WTC11 (cell line): ENCODE measurements around the gene SERPINH1.

ENCODE experiments used
- CTCF ChIP-seq: fragments of 200-600 bp; IDR thresholded peaks from 2 replicates; pipeline ENCODE4 v1.8.0; 2022; ENCODE audit warnings: antibody characterized with exemption
- ELF4 ChIP-seq: sonication (generic); formaldehyde crosslinking; IDR thresholded peaks from 2 replicates; pipeline ENCODE4 v1.8.1; 2022; ENCODE audit warnings: low read depth, mild to moderate bottlenecking, moderate library complexity, missing genetic modification reagents
- GABPB1 ChIP-seq: sonication (generic); formaldehyde crosslinking; IDR thresholded peaks from 2 replicates; pipeline ENCODE4 v1.8.1; 2023; ENCODE audit warnings: mild to moderate bottlenecking, missing genetic modification reagents
- OVOL2 ChIP-seq: fragments of 250-450 bp; sonication (Bioruptor Pico); IDR thresholded peaks from 2 replicates; pipeline ENCODE4 v1.9.0; 2021; ENCODE audit warnings: mild to moderate bottlenecking, borderline replicate concordance
- SP1 ChIP-seq: sonication (generic); formaldehyde crosslinking; conservative IDR thresholded peaks from 2 replicates; pipeline ENCODE4 v1.8.1; 2022; ENCODE audit warnings: missing genetic modification reagents
- ZNF138 ChIP-seq: sonication (generic); formaldehyde crosslinking; conservative IDR thresholded peaks from 2 replicates; pipeline ENCODE4 v1.8.1; 2022; ENCODE audit warnings: mild to moderate bottlenecking, moderate library complexity, missing genetic modification reagents
- ZNF232 ChIP-seq: sonication (generic); formaldehyde crosslinking; IDR thresholded peaks from 2 replicates; pipeline ENCODE4 v1.8.0; 2022; ENCODE audit warnings: mild to moderate bottlenecking, missing genetic modification reagents
- ZNF281 ChIP-seq: sonication (generic); formaldehyde crosslinking; IDR thresholded peaks from 2 replicates; pipeline ENCODE4 v1.8.0; 2023; ENCODE audit warnings: mild to moderate bottlenecking, missing genetic modification reagents
- ZNF317 ChIP-seq: sonication (generic); formaldehyde crosslinking; IDR thresholded peaks from 2 replicates; pipeline ENCODE4 v1.8.1; 2023; ENCODE audit warnings: low read depth, mild to moderate bottlenecking, moderate library complexity, missing genetic modification reagents, borderline replicate concordance
- ZNF416 ChIP-seq: fragments of 250-450 bp; sonication (Bioruptor Pico); IDR thresholded peaks from 2 replicates; pipeline ENCODE4 v1.9.0; 2021; ENCODE audit warnings: mild to moderate bottlenecking, inconsistent platforms
- ZSCAN18 ChIP-seq: fragments of 250-450 bp; sonication (Bioruptor Pico); IDR thresholded peaks from 2 replicates; pipeline ENCODE4 v2.1.2; 2022; ENCODE audit warnings: mild to moderate bottlenecking, moderate library complexity

- TF ChIP-seq CTCF, result no peak
- TF ChIP-seq ZNF416, result no peak
- TF ChIP-seq ZNF281 (CRISPR knock-in tag), result no peak
- no peak for TF ChIP-seq ZSCAN18 (CRISPR knock-in tag)
- TF ChIP-seq ZNF232 (CRISPR knock-in tag), result no peak
- TF ChIP-seq ZNF138 (CRISPR knock-in tag), result no peak
- no peak for TF ChIP-seq ELF4 (CRISPR knock-in tag)
- no peak for TF ChIP-seq ZNF317 (CRISPR knock-in tag)
- no peak for TF ChIP-seq GABPB1 (CRISPR knock-in tag)
- no peak for TF ChIP-seq OVOL2
- no peak for TF ChIP-seq SP1 (CRISPR knock-in tag)
Observed at GRCh38 chr11:75566763-75567279, 4.8 kb downstream of the SERPINH1 start.
